Neutrophil (primary cell): ENCODE results near the gene ST3GAL6.

Experiments used
- H3K27ac ChIP-seq: fragments of 200-600 bp; sonication (generic); 2 replicates; pipeline ENCODE4 v1.5.1; 2016; ENCODE audit warnings: mild to moderate bottlenecking, moderate library complexity
- H3K27me3 ChIP-seq: fragments of 200-600 bp; sonication (generic); 2 replicates; pipeline ENCODE4 v1.6.0; 2016; ENCODE audit warnings: mild to moderate bottlenecking
- H3K36me3 ChIP-seq: fragments of 200-600 bp; sonication (generic); 2 replicates; pipeline ENCODE4 v1.5.1; 2017
- H3K4me1 ChIP-seq, 2 experiments: fragments of 200-600 bp in 1 of 2; sonication (generic) in 1 of 2; 1 replicate in 1 of 2; 2 replicates in 1 of 2; pipeline versions ENCODE4 v1.5.1 to v1.6.1; 2013 to 2016; ENCODE audit warnings: low read depth in 1 of 2, low read length in 1 of 2, mild to moderate bottlenecking in 1 of 2, moderate library complexity in 1 of 2; ENCODE audit not compliant: control insufficient read depth in 1 of 2, insufficient read depth in 1 of 2
- H3K4me3 ChIP-seq, 2 experiments: fragments of 200-600 bp in 1 of 2; sonication (generic) in 1 of 2; 1 replicate in 1 of 2; 2 replicates in 1 of 2; pipeline ENCODE4 v1.5.1; 2013 to 2016; ENCODE audit warnings: low read depth in 1 of 2, low read length in 1 of 2, mild to moderate bottlenecking in 1 of 2, moderate library complexity in 1 of 2
- H3K9me3 ChIP-seq: fragments of 200-600 bp; sonication (generic); 2 replicates; pipeline ENCODE4 v1.5.1; 2016
- TF ChIP-seq, protein P1 (sequence below): fragments of 200-600 bp; sonication (generic); IDR thresholded peaks from 2 replicates; pipeline ENCODE4 v1.5.1; 2016; ENCODE audit warnings: antibody characterized with exemption

The ST3GAL6 gene

DNA sequence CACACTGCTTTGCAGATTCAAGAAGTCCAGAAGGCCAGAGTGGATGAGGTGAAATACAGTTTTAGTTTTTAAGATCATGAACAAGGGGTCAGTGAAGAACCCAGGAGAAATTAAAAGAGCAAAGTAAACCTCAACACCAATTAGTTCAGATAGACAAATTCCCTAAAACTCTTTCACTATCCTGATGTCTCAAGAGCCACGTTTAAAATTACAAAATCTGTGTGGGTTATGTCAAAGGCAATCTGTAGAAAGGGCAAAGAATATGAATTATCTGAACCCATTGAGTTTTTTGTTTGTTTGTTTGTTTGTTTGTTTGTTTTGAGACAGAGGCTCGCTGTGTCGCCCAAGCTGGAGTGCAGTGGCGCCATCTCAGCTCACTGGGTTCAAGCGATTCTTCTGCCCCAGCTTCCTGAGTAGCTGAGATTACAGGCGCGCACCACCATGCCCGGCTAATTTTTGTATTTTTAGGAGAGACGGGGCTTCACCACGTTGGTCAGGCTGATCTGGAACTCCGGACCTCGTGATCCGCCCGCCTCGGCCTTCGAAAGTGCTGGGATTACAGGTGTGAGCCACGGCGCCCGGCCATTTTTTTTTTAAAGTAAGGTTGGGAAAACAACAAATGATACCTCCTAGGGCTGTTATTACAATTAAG lies 32.1 kb upstream of the ST3GAL6 start:
- no peaks in the 10 kb centered on the region for H3K9me3 ChIP-seq
- H3K27ac ChIP-seq: no peak overlapping the region
- no peak overlapping the region for H3K4me3 ChIP-seq
- H3K27me3 ChIP-seq: peaks cover 64% of the 10 kb centered on the region
- TF ChIP-seq, protein P1, sequence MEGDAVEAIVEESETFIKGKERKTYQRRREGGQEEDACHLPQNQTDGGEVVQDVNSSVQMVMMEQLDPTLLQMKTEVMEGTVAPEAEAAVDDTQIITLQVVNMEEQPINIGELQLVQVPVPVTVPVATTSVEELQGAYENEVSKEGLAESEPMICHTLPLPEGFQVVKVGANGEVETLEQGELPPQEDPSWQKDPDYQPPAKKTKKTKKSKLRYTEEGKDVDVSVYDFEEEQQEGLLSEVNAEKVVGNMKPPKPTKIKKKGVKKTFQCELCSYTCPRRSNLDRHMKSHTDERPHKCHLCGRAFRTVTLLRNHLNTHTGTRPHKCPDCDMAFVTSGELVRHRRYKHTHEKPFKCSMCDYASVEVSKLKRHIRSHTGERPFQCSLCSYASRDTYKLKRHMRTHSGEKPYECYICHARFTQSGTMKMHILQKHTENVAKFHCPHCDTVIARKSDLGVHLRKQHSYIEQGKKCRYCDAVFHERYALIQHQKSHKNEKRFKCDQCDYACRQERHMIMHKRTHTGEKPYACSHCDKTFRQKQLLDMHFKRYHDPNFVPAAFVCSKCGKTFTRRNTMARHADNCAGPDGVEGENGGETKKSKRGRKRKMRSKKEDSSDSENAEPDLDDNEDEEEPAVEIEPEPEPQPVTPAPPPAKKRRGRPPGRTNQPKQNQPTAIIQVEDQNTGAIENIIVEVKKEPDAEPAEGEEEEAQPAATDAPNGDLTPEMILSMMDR: no peak
- H3K36me3 ChIP-seq: no peaks in the 10 kb centered on the region
- H3K4me1 ChIP-seq: peaks cover 16 to 23% of the 10 kb centered on the region in 2 experiments

DNA sequence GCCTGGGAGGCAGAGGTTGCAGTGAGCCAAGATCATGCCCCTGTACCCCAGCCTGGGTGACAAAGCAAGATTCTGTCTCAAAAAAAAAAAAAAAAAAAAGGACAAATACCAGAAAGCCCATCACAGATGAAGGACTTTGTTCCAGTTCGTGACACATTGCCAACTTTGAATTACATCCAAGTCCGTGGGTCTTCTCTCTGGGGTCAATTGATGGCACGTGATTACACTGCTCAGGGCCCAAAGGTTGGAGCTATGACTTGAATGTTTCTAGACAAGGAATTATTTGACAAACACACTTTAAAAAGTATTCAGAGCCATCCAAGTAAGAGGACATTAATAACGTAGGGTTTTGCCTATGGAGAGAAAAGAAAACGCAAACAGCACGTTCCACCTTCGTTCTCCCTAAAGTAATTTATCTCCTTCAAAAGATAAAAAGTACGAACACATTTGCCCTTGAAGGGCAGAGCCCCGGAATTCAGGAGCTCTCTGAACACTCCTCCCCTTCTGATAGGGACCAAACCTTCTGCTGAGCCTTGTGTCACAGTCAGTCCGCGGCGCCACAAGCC lies 31.3 kb upstream of the ST3GAL6 start:
- no peaks in the 10 kb centered on the region for H3K9me3 ChIP-seq
- H3K27ac ChIP-seq: no peak overlapping the region
- peaks cover 70% of the 10 kb centered on the region for H3K27me3 ChIP-seq
- peak overlapping the region; percentile 79 to 94 for H3K4me3 ChIP-seq
- TF ChIP-seq, protein P1: no peak
- no peaks in the 10 kb centered on the region for H3K36me3 ChIP-seq
- H3K4me1 ChIP-seq: peaks cover 16 to 23% of the 10 kb centered on the region in 2 experiments

DNA sequence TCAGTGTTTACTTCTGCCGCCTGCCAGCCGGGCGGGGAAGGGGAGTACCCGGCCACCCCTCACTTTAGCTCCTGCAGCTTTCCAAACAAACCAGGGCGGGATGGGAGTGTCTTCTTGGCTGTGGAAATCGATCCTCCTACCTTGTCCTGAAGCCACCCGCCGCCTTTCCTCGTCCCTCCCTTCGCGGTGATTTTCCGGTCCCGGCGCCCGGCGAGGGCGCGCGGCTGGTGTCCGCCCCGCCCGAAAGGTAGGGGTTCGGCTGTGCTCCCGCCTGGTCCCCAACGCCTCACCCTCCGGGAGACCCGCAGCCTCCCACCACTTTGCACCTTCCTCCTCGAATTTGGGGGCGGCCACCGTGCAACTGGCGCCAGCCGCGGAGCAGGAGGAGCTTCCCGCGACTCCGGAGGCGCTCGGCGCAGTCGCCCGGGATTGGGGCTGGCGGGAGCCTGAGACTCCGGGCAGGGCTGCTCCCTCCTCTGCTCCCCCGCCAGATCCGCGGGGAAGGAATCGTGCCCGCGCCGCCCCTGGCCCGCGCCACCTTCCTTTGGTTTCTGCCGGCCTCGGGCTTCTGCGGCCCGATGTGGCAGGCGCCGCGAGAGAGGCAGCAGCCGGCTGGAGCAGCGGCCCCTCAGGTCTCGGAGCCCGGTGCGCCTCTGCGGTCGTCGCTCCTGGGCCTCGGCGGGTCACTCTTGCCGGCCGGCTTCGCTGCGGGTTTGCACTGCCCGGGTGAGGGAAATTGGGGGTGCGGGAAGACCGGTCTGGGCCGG lies 30.7 kb upstream of the ST3GAL6 start:
- Histone ChIP-seq H3K4me3 (peak overlapping the region; percentile 79 to 94), H3K4me1 (peaks cover 16 to 23% of the 10 kb centered on the region in 2 experiments), H3K27ac (no peak overlapping the region), H3K36me3 (no peaks in the 10 kb centered on the region), H3K9me3 (no peaks in the 10 kb centered on the region), H3K27me3 (peaks cover 70% of the 10 kb centered on the region)
- TF ChIP-seq, protein P1: no peak

DNA sequence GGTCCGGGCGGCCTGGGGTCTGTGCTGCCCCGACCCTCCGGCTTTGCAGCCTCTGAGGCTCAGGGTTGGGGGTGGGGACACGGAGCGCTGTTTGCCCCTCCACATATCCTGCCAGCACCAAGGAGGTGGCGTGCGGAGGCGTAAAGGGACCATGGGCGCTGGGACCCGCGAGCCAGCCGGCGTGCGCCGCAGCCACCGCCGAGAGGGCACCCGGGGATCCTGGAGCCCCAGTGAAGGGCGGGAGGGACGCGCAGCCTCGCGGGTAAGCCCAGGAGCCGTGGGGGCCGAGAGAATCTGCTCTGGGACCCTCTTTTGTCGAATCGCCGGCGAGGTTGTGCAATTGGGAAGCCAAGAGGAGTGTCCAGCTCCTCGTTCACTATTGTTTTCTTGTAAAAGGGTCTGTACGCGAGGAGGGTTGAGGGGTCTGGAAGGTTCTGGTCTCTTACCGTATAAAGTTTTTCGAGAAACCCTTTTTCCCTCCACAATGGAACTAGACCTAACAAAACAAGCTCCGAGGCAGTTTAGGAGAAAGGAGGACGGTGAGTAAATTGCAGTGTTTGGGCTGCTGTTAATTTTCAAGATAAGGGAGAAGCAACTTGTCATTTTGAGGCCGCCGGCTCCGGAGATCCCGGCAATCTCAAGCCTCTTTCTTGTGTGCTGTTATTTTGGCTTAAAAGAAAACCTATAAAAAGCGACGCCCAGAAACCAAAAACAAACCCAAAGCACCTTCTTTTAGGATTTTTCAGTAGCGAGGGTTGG lies 29.9 kb upstream of the ST3GAL6 start:
- peaks cover 22 to 26% of the 10 kb centered on the region in 2 experiments for H3K4me1 ChIP-seq
- no peak overlapping the region for H3K27ac ChIP-seq
- H3K36me3 ChIP-seq: no peaks in the 10 kb centered on the region
- peaks cover 70% of the 10 kb centered on the region for H3K27me3 ChIP-seq
- TF ChIP-seq, protein P1: no peak
- H3K9me3 ChIP-seq: no peaks in the 10 kb centered on the region
- H3K4me3 ChIP-seq: peak overlapping the region; percentile 79 to 94

DNA sequence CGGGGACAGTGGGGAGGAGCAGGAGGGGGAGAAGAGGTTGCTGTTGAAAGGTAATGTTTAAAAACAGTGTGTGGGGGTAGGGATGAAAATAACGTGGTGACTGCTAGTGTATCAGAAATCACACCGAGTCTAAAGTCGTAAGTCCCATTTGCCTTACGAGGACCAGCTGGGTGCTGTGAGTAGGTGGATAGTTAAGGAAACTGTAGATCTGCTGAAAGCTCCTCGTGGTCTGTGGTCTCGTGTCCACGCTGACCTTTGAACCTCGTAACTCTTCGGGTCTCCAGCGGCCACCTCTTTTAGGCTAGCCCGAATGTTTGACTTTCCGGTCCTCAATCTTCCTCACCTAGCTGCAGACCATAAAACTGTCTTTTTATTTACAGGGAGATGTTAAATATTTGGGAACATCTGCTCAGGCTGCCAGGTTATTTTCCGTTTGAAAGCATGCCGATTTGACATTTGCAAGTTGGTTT lies 29.3 kb upstream of the ST3GAL6 start:
- H3K27me3 ChIP-seq: peaks cover 70% of the 10 kb centered on the region
- H3K9me3 ChIP-seq: no peaks in the 10 kb centered on the region
- peak overlapping the region; percentile 79 to 94 for H3K4me3 ChIP-seq
- no peak overlapping the region for H3K27ac ChIP-seq
- TF ChIP-seq, protein P1: no peak
- H3K4me1 ChIP-seq: peaks cover 23 to 26% of the 10 kb centered on the region in 2 experiments
- no peaks in the 10 kb centered on the region for H3K36me3 ChIP-seq
